ENCODE measurements around the gene FSTL4.

Gene FSTL4

DNA sequence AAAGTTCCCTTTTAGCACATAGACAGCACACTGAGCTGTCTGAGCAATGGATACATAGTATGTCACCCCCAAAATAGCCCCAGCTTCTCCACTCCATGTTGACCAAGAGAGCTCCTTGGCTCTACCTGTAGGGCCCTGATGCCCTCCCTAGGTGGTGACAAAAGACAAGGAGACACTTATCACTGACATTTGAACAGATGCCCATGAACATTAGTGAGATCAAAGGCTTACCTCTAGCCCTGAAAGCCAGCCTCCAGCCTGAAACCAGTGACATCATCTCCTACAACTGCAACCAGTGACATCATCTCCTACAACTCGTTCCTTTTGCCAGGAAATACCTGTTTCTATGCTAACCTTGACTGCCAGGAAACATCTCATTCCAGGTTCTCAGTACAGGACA is 122.7 kb downstream of the FSTL4 start (continued):
- TF ChIP-seq, protein P1, sequence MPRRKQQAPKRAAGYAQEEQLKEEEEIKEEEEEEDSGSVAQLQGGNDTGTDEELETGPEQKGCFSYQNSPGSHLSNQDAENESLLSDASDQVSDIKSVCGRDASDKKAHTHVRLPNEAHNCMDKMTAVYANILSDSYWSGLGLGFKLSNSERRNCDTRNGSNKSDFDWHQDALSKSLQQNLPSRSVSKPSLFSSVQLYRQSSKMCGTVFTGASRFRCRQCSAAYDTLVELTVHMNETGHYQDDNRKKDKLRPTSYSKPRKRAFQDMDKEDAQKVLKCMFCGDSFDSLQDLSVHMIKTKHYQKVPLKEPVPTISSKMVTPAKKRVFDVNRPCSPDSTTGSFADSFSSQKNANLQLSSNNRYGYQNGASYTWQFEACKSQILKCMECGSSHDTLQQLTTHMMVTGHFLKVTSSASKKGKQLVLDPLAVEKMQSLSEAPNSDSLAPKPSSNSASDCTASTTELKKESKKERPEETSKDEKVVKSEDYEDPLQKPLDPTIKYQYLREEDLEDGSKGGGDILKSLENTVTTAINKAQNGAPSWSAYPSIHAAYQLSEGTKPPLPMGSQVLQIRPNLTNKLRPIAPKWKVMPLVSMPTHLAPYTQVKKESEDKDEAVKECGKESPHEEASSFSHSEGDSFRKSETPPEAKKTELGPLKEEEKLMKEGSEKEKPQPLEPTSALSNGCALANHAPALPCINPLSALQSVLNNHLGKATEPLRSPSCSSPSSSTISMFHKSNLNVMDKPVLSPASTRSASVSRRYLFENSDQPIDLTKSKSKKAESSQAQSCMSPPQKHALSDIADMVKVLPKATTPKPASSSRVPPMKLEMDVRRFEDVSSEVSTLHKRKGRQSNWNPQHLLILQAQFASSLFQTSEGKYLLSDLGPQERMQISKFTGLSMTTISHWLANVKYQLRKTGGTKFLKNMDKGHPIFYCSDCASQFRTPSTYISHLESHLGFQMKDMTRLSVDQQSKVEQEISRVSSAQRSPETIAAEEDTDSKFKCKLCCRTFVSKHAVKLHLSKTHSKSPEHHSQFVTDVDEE (CRISPR knock-in tag; IDR thresholded peaks at IDR 0.05): no peak
- TF ChIP-seq CSDC2 (CRISPR knock-in tag; IDR thresholded peaks at IDR 0.05) (no peak), TCF4 (CRISPR knock-in tag; IDR thresholded peaks at IDR 0.05; ENCODE audit: borderline replicate concordance) (no peak), ZNF70 (CRISPR knock-in tag; IDR thresholded peaks at IDR 0.05) (no peak)

DNA sequence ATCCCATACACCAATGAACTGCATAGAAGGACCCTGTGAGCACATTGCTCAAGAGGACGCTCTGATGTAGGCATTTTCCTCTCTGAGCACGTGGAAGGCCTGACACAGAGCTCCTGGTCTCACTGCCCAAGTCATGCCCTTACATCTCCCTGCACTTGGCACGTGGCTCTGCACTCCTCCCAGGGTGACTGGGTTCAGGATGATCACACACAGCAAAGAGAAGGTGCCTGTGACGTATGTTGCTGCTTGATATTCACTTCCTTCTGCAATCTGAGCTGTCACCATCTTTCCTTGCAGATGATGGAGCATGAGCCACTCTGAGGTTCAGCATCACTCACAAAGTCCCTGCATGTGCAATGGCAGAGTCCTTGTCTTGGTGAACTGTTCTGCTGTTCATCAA is 125.2 kb downstream of the FSTL4 start:
- ATAC-seq: no peak
- TF ChIP-seq BACH2 (CRISPR knock-in tag; IDR thresholded peaks at IDR 0.05; ENCODE audit: borderline replicate concordance) (no peak), ZC3H10 (CRISPR knock-in tag; IDR thresholded peaks at IDR 0.05) (no peak), ISL1 (CRISPR knock-in tag; IDR thresholded peaks at IDR 0.05) (no peak), OSR1 (CRISPR knock-in tag; IDR thresholded peaks at IDR 0.05) (no peak), TCF4 (CRISPR knock-in tag; IDR thresholded peaks at IDR 0.05; ENCODE audit: borderline replicate concordance) (no peak), ARNTL (CRISPR knock-in tag; IDR thresholded peaks at IDR 0.05; ENCODE audit: borderline replicate concordance, low read depth) (no peak), ZFP3 (CRISPR knock-in tag; IDR thresholded peaks at IDR 0.05) (no peak), ZNF8 (CRISPR knock-in tag; IDR thresholded peaks at IDR 0.05) (no peak), PPARA (CRISPR knock-in tag; IDR thresholded peaks at IDR 0.05; ENCODE audit: borderline replicate concordance) (no peak)
- TF ChIP-seq, protein P1 (CRISPR knock-in tag; IDR thresholded peaks at IDR 0.05): no peak
- TF ChIP-seq, protein P2, sequence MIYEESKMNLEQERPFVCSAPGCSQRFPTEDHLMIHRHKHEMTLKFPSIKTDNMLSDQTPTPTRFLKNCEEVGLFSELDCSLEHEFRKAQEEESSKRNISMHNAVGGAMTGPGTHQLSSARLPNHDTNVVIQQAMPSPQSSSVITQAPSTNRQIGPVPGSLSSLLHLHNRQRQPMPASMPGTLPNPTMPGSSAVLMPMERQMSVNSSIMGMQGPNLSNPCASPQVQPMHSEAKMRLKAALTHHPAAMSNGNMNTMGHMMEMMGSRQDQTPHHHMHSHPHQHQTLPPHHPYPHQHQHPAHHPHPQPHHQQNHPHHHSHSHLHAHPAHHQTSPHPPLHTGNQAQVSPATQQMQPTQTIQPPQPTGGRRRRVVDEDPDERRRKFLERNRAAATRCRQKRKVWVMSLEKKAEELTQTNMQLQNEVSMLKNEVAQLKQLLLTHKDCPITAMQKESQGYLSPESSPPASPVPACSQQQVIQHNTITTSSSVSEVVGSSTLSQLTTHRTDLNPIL (CRISPR knock-in tag; IDR thresholded peaks at IDR 0.05; ENCODE audit: low read depth): no peak

DNA sequence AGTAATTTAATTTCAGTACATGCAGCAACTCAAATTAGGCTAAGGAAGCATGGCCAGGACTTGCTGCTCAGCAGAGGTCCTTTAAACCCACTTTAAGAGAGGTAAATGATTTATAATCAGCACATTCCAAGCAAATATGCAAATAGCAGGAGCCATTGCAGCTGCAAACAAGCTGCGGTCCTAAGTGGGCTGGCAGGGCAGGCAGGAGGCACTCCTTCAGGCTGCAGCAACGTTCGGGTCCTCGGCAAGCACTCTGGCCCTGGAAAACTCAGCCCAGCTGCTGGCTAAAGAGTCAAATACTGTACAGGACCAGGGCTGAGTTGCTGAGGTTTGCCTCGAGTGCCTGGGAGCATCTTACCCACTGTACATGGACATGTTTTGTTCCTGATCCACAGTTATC is 126.9 kb downstream of the FSTL4 start:
- TF ChIP-seq SNAI2 (CRISPR knock-in tag; IDR thresholded peaks at IDR 0.05): no peak
- TF ChIP-seq, protein P3, sequence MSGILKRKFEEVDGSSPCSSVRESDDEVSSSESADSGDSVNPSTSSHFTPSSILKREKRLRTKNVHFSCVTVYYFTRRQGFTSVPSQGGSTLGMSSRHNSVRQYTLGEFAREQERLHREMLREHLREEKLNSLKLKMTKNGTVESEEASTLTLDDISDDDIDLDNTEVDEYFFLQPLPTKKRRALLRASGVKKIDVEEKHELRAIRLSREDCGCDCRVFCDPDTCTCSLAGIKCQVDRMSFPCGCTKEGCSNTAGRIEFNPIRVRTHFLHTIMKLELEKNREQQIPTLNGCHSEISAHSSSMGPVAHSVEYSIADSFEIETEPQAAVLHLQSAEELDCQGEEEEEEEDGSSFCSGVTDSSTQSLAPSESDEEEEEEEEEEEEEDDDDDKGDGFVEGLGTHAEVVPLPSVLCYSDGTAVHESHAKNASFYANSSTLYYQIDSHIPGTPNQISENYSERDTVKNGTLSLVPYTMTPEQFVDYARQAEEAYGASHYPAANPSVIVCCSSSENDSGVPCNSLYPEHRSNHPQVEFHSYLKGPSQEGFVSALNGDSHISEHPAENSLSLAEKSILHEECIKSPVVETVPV (CRISPR knock-in tag; IDR thresholded peaks at IDR 0.05): no peak
- TF ChIP-seq ZNF565 (CRISPR knock-in tag; conservative IDR thresholded peaks at IDR 0.05; ENCODE audit: low read depth): no peak
- no peak for TF ChIP-seq OSR1 (CRISPR knock-in tag; IDR thresholded peaks at IDR 0.05)
- TF ChIP-seq BACH2 (CRISPR knock-in tag; IDR thresholded peaks at IDR 0.05; ENCODE audit: borderline replicate concordance): no peak
- TF ChIP-seq, protein P4, sequence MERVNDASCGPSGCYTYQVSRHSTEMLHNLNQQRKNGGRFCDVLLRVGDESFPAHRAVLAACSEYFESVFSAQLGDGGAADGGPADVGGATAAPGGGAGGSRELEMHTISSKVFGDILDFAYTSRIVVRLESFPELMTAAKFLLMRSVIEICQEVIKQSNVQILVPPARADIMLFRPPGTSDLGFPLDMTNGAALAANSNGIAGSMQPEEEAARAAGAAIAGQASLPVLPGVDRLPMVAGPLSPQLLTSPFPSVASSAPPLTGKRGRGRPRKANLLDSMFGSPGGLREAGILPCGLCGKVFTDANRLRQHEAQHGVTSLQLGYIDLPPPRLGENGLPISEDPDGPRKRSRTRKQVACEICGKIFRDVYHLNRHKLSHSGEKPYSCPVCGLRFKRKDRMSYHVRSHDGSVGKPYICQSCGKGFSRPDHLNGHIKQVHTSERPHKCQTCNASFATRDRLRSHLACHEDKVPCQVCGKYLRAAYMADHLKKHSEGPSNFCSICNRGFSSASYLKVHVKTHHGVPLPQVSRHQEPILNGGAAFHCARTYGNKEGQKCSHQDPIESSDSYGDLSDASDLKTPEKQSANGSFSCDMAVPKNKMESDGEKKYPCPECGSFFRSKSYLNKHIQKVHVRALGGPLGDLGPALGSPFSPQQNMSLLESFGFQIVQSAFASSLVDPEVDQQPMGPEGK (CRISPR knock-in tag; IDR thresholded peaks at IDR 0.05; ENCODE audit: borderline replicate concordance): no peak
- no peak for ATAC-seq
